Peyer's patch (tissue), 4 donors: ENCODE data around the gene CAMSAP1. TPM values are rescaled to one million over a fixed set of nuclear protein-coding genes. Genes with fewer than 3 reads are reported as not detected.
"Not testable (repeated sequence)": the region's sequence is repeated elsewhere in the genome, so short reads cannot be mapped to it uniquely, and the experiment has no call there.

Experiments used
- DNase-seq, 3 donors: peaks; one replicate each; pipeline ENCODE4 v3.0.0-alpha.2; 2017 to 2019
- H3K27ac ChIP-seq, 4 donors: fragments of 200-600 bp; sonication (generic); one replicate each; pipeline ENCODE4 v1.5.1; 2016 to 2019
- H3K27me3 ChIP-seq, 2 donors: fragments of 200-600 bp; sonication (generic); one replicate each; pipeline ENCODE4 v1.5.1; 2019
- H3K36me3 ChIP-seq, 3 donors: fragments of 200-600 bp; sonication (generic); one replicate each; pipeline ENCODE4 v1.5.1; 2016 to 2019
- H3K4me1 ChIP-seq, 4 donors: fragments of 200-600 bp; sonication (generic); one replicate each; pipeline ENCODE4 v1.5.1; 2016 to 2019
- H3K4me3 ChIP-seq, 4 donors: fragments of 200-600 bp; sonication (generic); 1 replicate in 3 of 4; 2 replicates in 1 of 4; pipeline ENCODE4 v1.5.1; 2016 to 2019; ENCODE audit warnings: mild to moderate bottlenecking in 1 of 4
- H3K9me3 ChIP-seq, 4 donors: fragments of 200-600 bp; sonication (generic); one replicate each; pipeline ENCODE4 v1.5.1; 2016 to 2019; ENCODE audit warnings: mild to moderate bottlenecking in 1 of 4
- CTCF ChIP-seq, 6 experiments: fragments of 450-650 bp in 4 of 6; fragments of 200-600 bp in 2 of 6; sonication (generic) in 1 of 6; IDR thresholded peaks; one replicate each; pipeline ENCODE4 v1.5.1; 2017 to 2019; ENCODE audit warnings: antibody characterized with exemption in 6 of 6, mild to moderate bottlenecking in 3 of 6, moderate library complexity in 1 of 6
- POLR2A ChIP-seq, 2 donors: fragments of 450-650 bp; IDR thresholded peaks; one replicate each; pipeline ENCODE4 v1.5.1; 2017; ENCODE audit warnings: antibody characterized with exemption in 2 of 2, mild to moderate bottlenecking in 2 of 2, moderate library complexity in 2 of 2
- total RNA-seq, 4 donors: library from RNA; depleted of rRNA; stranded (reverse); fragments of >200 nt; gene quantifications; one replicate each; pipeline ENCODE4 v1.1.0, GENCODE V29; 2016

The CAMSAP1 gene
- total RNA-seq, 4 donors from 2014 or later, result 21.0 to 30.5 (median 24.2) TPM

- Histone ChIP-seq H3K4me3 (no peak overlapping the region), H3K36me3 (peaks cover 0 to 94% (median 0%) of the 10 kb centered on the region in 3 donors), H3K27me3 (no peaks in the 10 kb centered on the region), H3K9me3 (no peaks in the 10 kb centered on the region), H3K4me1 (no peaks in the 10 kb centered on the region), H3K27ac (no peak overlapping the region)
- DNase-seq, result peak in 1 of 3 donors; percentile 28
- TF ChIP-seq POLR2A (IDR thresholded peaks at IDR 0.05) (no peak), CTCF (IDR thresholded peaks at IDR 0.05) (no peak)
Observed at GRCh38 chr9:135950135-135950682, 42.9 kb upstream of the CAMSAP1 start.

GRCh38 chr9:135949501-135950134 is 42.3 kb upstream of the CAMSAP1 start:
- Histone ChIP-seq H3K27me3 (no peaks in the 10 kb centered on the region), H3K4me1 (no peaks in the 10 kb centered on the region), H3K36me3 (peaks cover 0 to 95% (median 0%) of the 10 kb centered on the region in 3 donors), H3K4me3 (no peak overlapping the region), H3K27ac (no peak overlapping the region), H3K9me3 (no peaks in the 10 kb centered on the region)
- TF ChIP-seq CTCF (IDR thresholded peaks at IDR 0.05) (no peak), POLR2A (IDR thresholded peaks at IDR 0.05) (no peak)
- peak in 1 of 3 donors; percentile 31 for DNase-seq

- H3K27ac ChIP-seq, result no peak overlapping the region
- DNase-seq, result no peak
- TF ChIP-seq POLR2A (IDR thresholded peaks at IDR 0.05) (no peak), CTCF (IDR thresholded peaks at IDR 0.05) (no peak)
- no peak overlapping the region for H3K4me3 ChIP-seq
- no peaks in the 10 kb centered on the region for H3K9me3 ChIP-seq
- peaks cover 0 to 96% (median 0%) of the 10 kb centered on the region in 3 donors for H3K36me3 ChIP-seq
- no peaks in the 10 kb centered on the region for H3K4me1 ChIP-seq
- no peaks in the 10 kb centered on the region for H3K27me3 ChIP-seq
Observed at GRCh38 chr9:135948968-135949367, 41.6 kb upstream of the CAMSAP1 start.

GRCh38 chr9:135948446-135948845 is 41.1 kb upstream of the CAMSAP1 start:
- no peak overlapping the region for H3K27ac ChIP-seq
- no peaks in the 10 kb centered on the region for H3K27me3 ChIP-seq
- H3K4me1 ChIP-seq, result no peaks in the 10 kb centered on the region
- H3K9me3 ChIP-seq, result no peaks in the 10 kb centered on the region
- TF ChIP-seq POLR2A (IDR thresholded peaks at IDR 0.05) (no peak), CTCF (IDR thresholded peaks at IDR 0.05) (no peak)
- peaks cover 0 to 96% (median 0%) of the 10 kb centered on the region in 3 donors for H3K36me3 ChIP-seq
- no peak overlapping the region for H3K4me3 ChIP-seq
- no peak for DNase-seq

GRCh38 chr9:135947582-135947981 is 40.2 kb upstream of the CAMSAP1 start:
- H3K27me3 ChIP-seq, result no peaks in the 10 kb centered on the region
- TF ChIP-seq CTCF (IDR thresholded peaks at IDR 0.05) (no peak), POLR2A (IDR thresholded peaks at IDR 0.05) (no peak)
- DNase-seq, result no peak
- no peaks in the 10 kb centered on the region for H3K9me3 ChIP-seq
- H3K27ac ChIP-seq, result no peak overlapping the region
- no peak overlapping the region for H3K4me3 ChIP-seq
- H3K4me1 ChIP-seq, result no peaks in the 10 kb centered on the region
- H3K36me3 ChIP-seq, result peaks cover 0 to 96% (median 0%) of the 10 kb centered on the region in 3 donors

- not testable (repeated sequence) for H3K4me1 ChIP-seq, H3K27ac ChIP-seq
- peaks cover 0 to 94% (median 0%) of the 10 kb centered on the region in 3 donors for H3K36me3 ChIP-seq
Observed at GRCh38 chr9:135947105-135947504, 39.8 kb upstream of the CAMSAP1 start.

More at GRCh38 chr9:135947105-135947504, 39.8 kb upstream of the CAMSAP1 start:
- H3K9me3 ChIP-seq, H3K4me3 ChIP-seq, DNase-seq, H3K27me3 ChIP-seq: not testable (repeated sequence)
